Measurements from ENCODE around the gene ATP1A1. TPM values are rescaled to one million over a fixed set of nuclear protein-coding genes. Genes with fewer than 3 reads are reported as not detected.

The ATP1A1 gene
- total and polyA plus RNA-seq, 2 experiments from 2014 or later = 66.4 to 116 TPM

DNA sequence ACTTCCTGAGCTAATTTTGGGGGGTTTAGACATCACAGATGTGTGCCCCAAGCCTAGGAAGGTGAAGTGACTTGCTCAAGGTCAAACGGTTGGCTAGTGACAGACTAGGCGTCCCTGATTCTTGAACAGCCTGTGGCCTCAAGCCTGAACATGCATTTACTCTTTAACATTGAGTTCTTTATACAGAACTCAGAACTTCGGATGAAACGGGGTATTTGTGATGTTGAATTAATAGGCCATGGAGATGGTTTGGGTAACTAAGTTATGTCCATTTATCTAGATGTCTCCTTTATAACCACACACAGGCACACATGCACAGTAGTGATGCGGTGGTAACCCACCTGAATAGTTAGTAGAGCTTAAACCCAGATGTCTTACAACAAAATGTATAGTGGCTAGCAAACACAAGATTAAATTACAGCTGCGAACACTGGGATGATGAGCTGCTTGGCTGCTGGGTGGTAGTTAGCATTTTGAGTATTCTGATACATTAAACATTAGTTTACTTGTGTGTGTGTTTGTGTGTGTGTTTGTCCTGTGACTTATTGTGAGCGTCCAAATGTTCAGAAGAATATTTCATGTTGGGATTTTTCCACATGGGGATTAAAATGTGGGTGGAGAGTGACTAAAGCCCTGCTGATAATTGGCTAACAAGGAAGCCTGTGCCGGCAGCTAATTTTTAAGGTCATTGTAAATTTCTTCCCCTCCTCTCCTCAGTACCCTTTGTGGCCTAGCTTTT lies 2.3 kb downstream of the ATP1A1 start:
- Histone ChIP-seq H4K20me1 (ENCODE audit: insufficient read depth) (no peaks in the 10 kb centered on the region), H3K9me3 (ENCODE audit: low read depth) (no peaks in the 10 kb centered on the region), H3K9ac (peak overlapping the region; percentile 95), H3K4me1 (ENCODE audit: insufficient read depth) (peaks cover 52% of the 10 kb centered on the region), H2AFZ (peak overlapping the region; percentile 9), H3K27me3 (replicated peaks; ENCODE audit: insufficient read depth) (no peaks in the 10 kb centered on the region), H3K36me3 (ENCODE audit: low read depth) (no peaks in the 10 kb centered on the region), H3K79me2 (ENCODE audit: insufficient read depth) (peaks cover 57% of the 10 kb centered on the region), H3K27ac (peak overlapping the region; percentile 97), H3K4me3 (peak overlapping the region; percentile 98), H3K9me2 (ENCODE audit: insufficient read depth) (no peaks in the 10 kb centered on the region), H3K4me2 (ENCODE audit: unreplicated experiment) (peak overlapping the region; percentile 86), H3F3A (ENCODE audit: insufficient read depth) (peaks cover 63% of the 10 kb centered on the region)
- in situ Hi-C loops (cut with MboI) = no loop called here
- 24 to 25% methylated on average over 8 of the region's 8 CpGs for WGBS, 2 experiments (ENCODE audit: low coverage in 1 of 2, low lambda C conversion rate in 2 of 2, missing lambda C conversion rate in 2 of 2)
- peak; percentile 64 for DNase-seq
- no peak for TF ChIP-seq EZH2 (IDR thresholded peaks at IDR 0.05; ENCODE audit: insufficient read depth, poor library complexity, severe bottlenecking)
- TF ChIP-seq EZH2phosphoT487 (IDR thresholded peaks at IDR 0.05; ENCODE audit: insufficient read depth, low read depth) = no peak

DNA sequence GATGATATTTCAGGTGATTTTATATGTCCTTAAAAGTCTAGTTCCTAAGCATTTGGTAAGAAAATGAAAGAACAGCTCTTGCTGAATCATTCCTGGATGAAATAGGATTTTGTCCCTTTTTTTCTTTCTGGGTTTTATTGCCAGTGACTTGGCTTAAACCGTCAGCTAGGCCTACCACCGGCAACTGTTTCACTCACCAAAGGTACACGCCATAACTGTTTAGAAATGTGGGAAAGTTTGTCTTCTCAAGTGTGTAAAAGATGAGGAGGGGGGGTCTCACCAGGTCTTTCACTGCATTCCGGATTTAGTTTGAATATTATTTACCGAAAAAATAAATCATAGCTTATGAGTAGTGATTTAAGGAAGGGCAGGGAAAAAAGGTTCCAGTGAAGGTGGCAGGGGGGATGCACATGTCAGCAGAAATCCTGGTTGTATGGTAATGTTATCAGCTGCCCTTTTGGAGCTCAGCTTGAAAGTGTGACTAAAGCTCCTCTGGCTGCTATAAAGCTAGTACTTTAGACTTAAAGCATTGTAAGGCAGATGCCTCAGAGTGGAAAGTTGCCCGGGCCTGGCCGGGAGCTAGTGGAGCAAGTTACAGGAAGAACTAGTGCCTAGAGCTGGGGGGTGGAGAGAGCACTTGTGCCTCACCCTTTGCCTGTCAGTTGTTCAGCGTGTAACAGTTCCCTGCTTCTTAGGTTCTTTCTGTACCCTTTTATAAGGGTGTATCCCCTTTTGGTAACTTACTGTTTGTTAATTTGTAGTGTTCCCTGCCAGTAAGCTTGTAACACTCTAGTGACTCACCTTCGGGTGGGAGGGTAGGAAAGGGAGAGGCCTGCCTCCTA lies 3.1 kb downstream of the ATP1A1 start:
- Histone ChIP-seq H3K9me3 (ENCODE audit: low read depth) (no peaks in the 10 kb centered on the region), H3K27me3 (replicated peaks; ENCODE audit: insufficient read depth) (no peaks in the 10 kb centered on the region), H3K27ac (peak overlapping the region; percentile 97), H3K36me3 (ENCODE audit: low read depth) (no peaks in the 10 kb centered on the region), H3K4me2 (ENCODE audit: unreplicated experiment) (peak overlapping the region; percentile 86), H2AFZ (peak overlapping the region; percentile 28; the same call in 1 of the 2 replicates), H3K4me3 (peak overlapping the region; percentile 98), H3K79me2 (ENCODE audit: insufficient read depth) (peaks cover 65% of the 10 kb centered on the region), H3K4me1 (ENCODE audit: insufficient read depth) (peaks cover 52% of the 10 kb centered on the region), H3K9me2 (ENCODE audit: insufficient read depth) (no peaks in the 10 kb centered on the region), H4K20me1 (ENCODE audit: insufficient read depth) (no peaks in the 10 kb centered on the region), H3F3A (ENCODE audit: insufficient read depth) (peaks cover 65% of the 10 kb centered on the region), H3K9ac (peak overlapping the region; percentile 95)
- DNase-seq = peak; percentile 92
- 1% methylated on average over 9 of the region's 9 CpGs for WGBS, 2 experiments (ENCODE audit: low coverage in 1 of 2, low lambda C conversion rate in 2 of 2, missing lambda C conversion rate in 2 of 2)
- TF ChIP-seq EZH2phosphoT487 (IDR thresholded peaks at IDR 0.05; ENCODE audit: insufficient read depth, low read depth) (no peak), EZH2 (IDR thresholded peaks at IDR 0.05; ENCODE audit: insufficient read depth, poor library complexity, severe bottlenecking) (no peak)
- in situ Hi-C loops (cut with MboI) = no loop called here

DNA sequence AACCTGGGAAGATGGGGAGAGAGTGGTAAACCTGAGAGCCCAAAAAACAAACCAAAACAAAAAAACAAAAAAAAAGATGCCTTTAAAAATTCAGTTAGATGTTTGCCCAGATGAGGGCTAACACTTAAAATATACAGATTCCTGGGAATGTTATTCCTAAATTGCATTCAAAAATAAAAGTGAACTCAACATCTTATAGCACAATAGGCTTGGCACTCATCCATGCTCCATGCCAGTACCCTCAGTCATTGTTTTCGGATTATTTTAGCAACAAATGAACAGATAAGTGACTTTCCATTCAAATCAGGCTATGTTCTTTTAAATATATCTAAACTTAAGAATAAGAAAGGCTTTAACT lies 3.7 kb downstream of the ATP1A1 start:
- TF ChIP-seq EZH2 (IDR thresholded peaks at IDR 0.05; ENCODE audit: insufficient read depth, poor library complexity, severe bottlenecking) = no peak
- TF ChIP-seq EZH2phosphoT487 (IDR thresholded peaks at IDR 0.05; ENCODE audit: insufficient read depth, low read depth) = no peak
- Histone ChIP-seq H2AFZ (peak overlapping the region; percentile 28; the same call in 1 of the 2 replicates), H3K4me2 (ENCODE audit: unreplicated experiment) (peak overlapping the region; percentile 86), H3K9me2 (ENCODE audit: insufficient read depth) (no peaks in the 10 kb centered on the region), H3K27me3 (replicated peaks; ENCODE audit: insufficient read depth) (no peaks in the 10 kb centered on the region), H3K4me1 (ENCODE audit: insufficient read depth) (peaks cover 52% of the 10 kb centered on the region), H3K36me3 (ENCODE audit: low read depth) (no peaks in the 10 kb centered on the region), H3K27ac (peak overlapping the region; percentile 97), H3K9ac (peak overlapping the region; percentile 95), H4K20me1 (ENCODE audit: insufficient read depth) (no peaks in the 10 kb centered on the region), H3K9me3 (ENCODE audit: low read depth) (no peaks in the 10 kb centered on the region), H3F3A (ENCODE audit: insufficient read depth) (peaks cover 65% of the 10 kb centered on the region), H3K4me3 (peak overlapping the region; percentile 98), H3K79me2 (ENCODE audit: insufficient read depth) (peaks cover 71% of the 10 kb centered on the region)
- WGBS, 2 experiments (ENCODE audit: low coverage in 1 of 2, low lambda C conversion rate in 2 of 2, missing lambda C conversion rate in 2 of 2) = 0% methylated on average over 1 of the region's 1 CpG
- peak; percentile 81 for DNase-seq
- in situ Hi-C loops (cut with MboI) = no loop called here

Measured in GM23248 (cell line).